Endodermal cell (in vitro differentiated cells): ENCODE data around the gene MYNN. TPM values are rescaled to one million over a fixed set of nuclear protein-coding genes. Genes with fewer than 3 reads are reported as not detected.

Experiments used
- DNase-seq: peaks from one replicate; pipeline ENCODE4 v3.0.0-alpha.2; 2017
- H3K27ac ChIP-seq: 2 replicates; pipeline ENCODE4 v1.5.1; 2013; ENCODE audit warnings: mild to moderate bottlenecking, low read depth, low read length, moderate library complexity
- H3K27me3 ChIP-seq: 2 replicates; pipeline ENCODE4 v1.6.1; 2013; ENCODE audit warnings: mild to moderate bottlenecking, low read length, moderate library complexity; ENCODE audit not compliant: insufficient read depth, control insufficient read depth, poor library complexity, severe bottlenecking
- H3K36me3 ChIP-seq: 2 replicates; pipeline ENCODE4 v1.7.0; 2013; ENCODE audit warnings: mild to moderate bottlenecking, low read length, moderate library complexity; ENCODE audit not compliant: control insufficient read depth, insufficient read depth
- H3K4me1 ChIP-seq: one replicate; pipeline ENCODE4 v1.7.0; 2013; ENCODE audit warnings: low read length; ENCODE audit not compliant: control insufficient read depth, insufficient read depth
- H3K4me3 ChIP-seq: 2 replicates; pipeline ENCODE4 v1.5.1; 2013; ENCODE audit warnings: mild to moderate bottlenecking, low read length, moderate library complexity
- H3K9ac ChIP-seq: 2 replicates; pipeline ENCODE4 v1.6.1; 2013; ENCODE audit warnings: mild to moderate bottlenecking, low read length, moderate library complexity; ENCODE audit not compliant: poor library complexity, severe bottlenecking; ENCODE audit errors: extremely low read depth
- H3K9me3 ChIP-seq: 2 replicates; pipeline ENCODE4 v1.6.1; 2013; ENCODE audit warnings: mild to moderate bottlenecking, low read length, moderate library complexity; ENCODE audit not compliant: control insufficient read depth
- H3K27ac Mint-ChIP-seq: 2 replicates; pipeline ENCODE4 v1.8.0; 2020; ENCODE audit warnings: mixed read lengths
- H3K27me3 Mint-ChIP-seq: 2 replicates; pipeline ENCODE4 v1.8.0; 2021; ENCODE audit warnings: mild to moderate bottlenecking, mixed read lengths; ENCODE audit not compliant: insufficient read depth
- H3K36me3 Mint-ChIP-seq: 2 replicates; pipeline ENCODE4 v1.8.0; 2020; ENCODE audit warnings: low read depth, mixed read lengths
- H3K4me1 Mint-ChIP-seq: 2 replicates; pipeline ENCODE4 v1.8.0; 2020; ENCODE audit warnings: mixed read lengths
- H3K4me3 Mint-ChIP-seq: 2 replicates; pipeline ENCODE4 v1.8.0; 2020; ENCODE audit warnings: mild to moderate bottlenecking, moderate library complexity, mixed read lengths
- H3K9me3 Mint-ChIP-seq: 2 replicates; pipeline ENCODE4 v1.8.0; 2020; ENCODE audit warnings: mild to moderate bottlenecking, mixed read lengths
- CTCF ChIP-seq: fragments of 200-600 bp; sonication (generic); conservative IDR thresholded peaks from 2 replicates; pipeline ENCODE4 v1.5.0; 2021; ENCODE audit warnings: antibody characterized with exemption, mild to moderate bottlenecking
- WGBS, 2 experiments: methylation state at CpG; one replicate each; pipeline versions ENCODE4 v1.1.5 to v1.1.7; 2013; ENCODE audit warnings: missing lambda C conversion rate in 2 of 2, mixed read lengths in 1 of 2; ENCODE audit not compliant: insufficient coverage in 1 of 2, insufficient read length in 1 of 2; 5-methylcytosine and 5-hydroxymethylcytosine counted together
- total RNA-seq, 2 donors: library from RNA; stranded (reverse); fragmentation: NEBNext Ultra II Directional in 1 of 2; extraction: Animal tissue kit (Norgen Biotek cat#: 25700) in 1 of 2; gene quantifications; 2 replicates in 1 of 2; 3 replicates in 1 of 2; pipeline ENCODE4 v1.2.1, GENCODE V29; 2021

The MYNN gene
- total RNA-seq, 2 donors from 2014 or later: 13.3 to 14.1 TPM

GRCh38 chr3:169774186-169774585 is 990 bp downstream of the MYNN start:
- peak overlapping the region; percentile 94 for H3K9ac ChIP-seq
- peaks cover 46% of the 10 kb centered on the region for H3K36me3 ChIP-seq
- peak overlapping the region; percentile 95 for H3K4me3 ChIP-seq
- Mint-ChIP-seq H3K4me3 (peak overlapping the region; percentile 94), H3K27me3 (no peaks in the 10 kb centered on the region), H3K36me3 (peaks cover 27% of the 10 kb centered on the region), H3K9me3 (no peaks in the 10 kb centered on the region), H3K4me1 (peaks cover 12% of the 10 kb centered on the region), H3K27ac (peak overlapping the region; percentile 99)
- H3K27me3 ChIP-seq: no peaks in the 10 kb centered on the region
- WGBS, 2 experiments: 68 to 69% methylated on average over 5 of the region's 5 CpGs
- no peak for TF ChIP-seq CTCF
- no peaks in the 10 kb centered on the region for H3K9me3 ChIP-seq
- no peaks in the 10 kb centered on the region for H3K4me1 ChIP-seq
- no peak overlapping the region for H3K27ac ChIP-seq
- DNase-seq: no peak

GRCh38 chr3:169777822-169778221 is 4.6 kb downstream of the MYNN start:
- WGBS, 2 experiments: 50 to 68% methylated on average over 2 to 4 of the region's 4 CpGs
- Mint-ChIP-seq H3K4me3 (no peak overlapping the region), H3K27ac (no peak overlapping the region), H3K4me1 (peaks cover 10% of the 10 kb centered on the region), H3K27me3 (no peaks in the 10 kb centered on the region), H3K36me3 (peaks cover 53% of the 10 kb centered on the region), H3K9me3 (no peaks in the 10 kb centered on the region)
- H3K9me3 ChIP-seq: no peaks in the 10 kb centered on the region
- H3K36me3 ChIP-seq: peaks cover 81% of the 10 kb centered on the region
- no peaks in the 10 kb centered on the region for H3K27me3 ChIP-seq
- H3K9ac ChIP-seq: no peak overlapping the region
- no peak overlapping the region for H3K27ac ChIP-seq
- no peak for DNase-seq
- no peak overlapping the region for H3K4me3 ChIP-seq
- TF ChIP-seq CTCF: no peak
- no peaks in the 10 kb centered on the region for H3K4me1 ChIP-seq

- H3K27ac ChIP-seq: no peak overlapping the region
- WGBS, 2 experiments: 93 to 97% methylated on average over 2 of the region's 2 CpGs
- peaks cover 53% of the 10 kb centered on the region for H3K36me3 Mint-ChIP-seq
- H3K9ac ChIP-seq: no peak overlapping the region
- no peak overlapping the region for H3K4me3 Mint-ChIP-seq
- no peaks in the 10 kb centered on the region for H3K9me3 Mint-ChIP-seq
- H3K4me1 ChIP-seq: no peaks in the 10 kb centered on the region
- no peak overlapping the region for H3K4me3 ChIP-seq
- peaks cover 93% of the 10 kb centered on the region for H3K36me3 ChIP-seq
- H3K9me3 ChIP-seq: no peaks in the 10 kb centered on the region
- H3K4me1 Mint-ChIP-seq: no peaks in the 10 kb centered on the region
- H3K27me3 ChIP-seq: no peaks in the 10 kb centered on the region
- H3K27ac Mint-ChIP-seq: no peak overlapping the region
- no peak for DNase-seq
- TF ChIP-seq CTCF: no peak
- no peaks in the 10 kb centered on the region for H3K27me3 Mint-ChIP-seq
Measured at GRCh38 chr3:169780742-169781141, 7.5 kb downstream of the MYNN start.
